Esophagus squamous epithelium (tissue), 5 donors: ENCODE measurements around the gene PRUNE2. TPM values are rescaled to one million over a fixed set of nuclear protein-coding genes. Genes with fewer than 3 reads are reported as not detected.

Experiments
- DNase-seq: peaks from one replicate; lab custom pipeline; 2025; lab: John Stamatoyannopoulos, UW
- H3K27ac ChIP-seq, 4 donors: fragments of 200-600 bp; sonication (generic); one replicate each; pipeline ENCODE4 v1.5.1; 2016 to 2019; ENCODE audit warnings: mild to moderate bottlenecking in 1 of 4
- H3K27me3 ChIP-seq, 4 donors: fragments of 200-600 bp; sonication (generic); 1 replicate in 3 of 4; 2 replicates in 1 of 4; pipeline versions ENCODE4 v1.5.1 to v1.6.0; 2017 to 2021; ENCODE audit warnings: antibody characterized with exemption in 1 of 4
- H3K36me3 ChIP-seq, 3 donors: fragments of 200-600 bp; sonication (generic); one replicate each; pipeline ENCODE4 v1.5.1; 2016 to 2019
- H3K4me1 ChIP-seq, 3 donors: fragments of 200-600 bp; sonication (generic); one replicate each; pipeline ENCODE4 v1.5.1; 2017 to 2019
- H3K4me3 ChIP-seq, 4 donors: fragments of 200-600 bp; sonication (generic); 1 replicate in 3 of 4; 2 replicates in 1 of 4; pipeline ENCODE4 v1.5.1; 2016 to 2019; ENCODE audit warnings: mild to moderate bottlenecking in 2 of 4, moderate library complexity in 1 of 4
- H3K9me3 ChIP-seq, 3 donors: fragments of 200-600 bp; sonication (generic); one replicate each; pipeline ENCODE4 v1.5.1; 2016 to 2019
- CTCF ChIP-seq, 6 experiments: fragments of 450-650 bp in 4 of 6; fragments of 200-600 bp in 2 of 6; sonication (generic) in 2 of 6; IDR thresholded peaks; one replicate each; pipeline ENCODE4 v1.5.1; 2016 to 2019; ENCODE audit warnings: antibody characterized with exemption in 6 of 6, mild to moderate bottlenecking in 4 of 6, moderate library complexity in 4 of 6
- POLR2A ChIP-seq, 4 donors: fragments of 450-650 bp; IDR thresholded peaks; one replicate each; pipeline ENCODE4 v1.6.1; 2017; ENCODE audit warnings: antibody characterized with exemption in 4 of 4, mild to moderate bottlenecking in 4 of 4, moderate library complexity in 3 of 4
- WGBS, 2 donors: methylation state at CpG; one replicate each; pipeline ENCODE4 v1.1.5; 2018; 5-methylcytosine and 5-hydroxymethylcytosine counted together
- intact Hi-C: fragments of 100-400 bp; cut with DNase I; formaldehyde crosslinking; loops from one replicate; pipeline ENCODE4 v1.15.0; 2022
- total RNA-seq, 4 donors: library from RNA; depleted of rRNA; stranded (reverse); fragments of >200 nt; gene quantifications; one replicate each; pipeline ENCODE4 v1.1.0, GENCODE V29; 2016
- donor health status: DM: yes; HTN: yes; CAD: no.

The PRUNE2 gene
- total RNA-seq, 4 donors from 2014 or later = 9.9 to 126 (median 26.7) TPM

GRCh38 chr9:76799473-76799872 is 106.4 kb downstream of the PRUNE2 start:
- Histone ChIP-seq H3K4me1 (no peaks in the 10 kb centered on the region), H3K27ac (no peak overlapping the region), H3K36me3 (no peaks in the 10 kb centered on the region), H3K9me3 (no peaks in the 10 kb centered on the region), H3K27me3 (no peaks in the 10 kb centered on the region), H3K4me3 (no peak overlapping the region)
- no peak for TF ChIP-seq POLR2A (IDR thresholded peaks at IDR 0.05)
- TF ChIP-seq CTCF (IDR thresholded peaks at IDR 0.05) = no peak
- 69 to 87% methylated on average over 1 of the region's 1 CpG for WGBS, 2 donors
- intact Hi-C loops = no loop called here
- no peak for DNase-seq

- Histone ChIP-seq H3K36me3 (no peaks in the 10 kb centered on the region), H3K27ac (no peak overlapping the region), H3K9me3 (no peaks in the 10 kb centered on the region), H3K27me3 (no peaks in the 10 kb centered on the region), H3K4me1 (no peaks in the 10 kb centered on the region), H3K4me3 (no peak overlapping the region)
- WGBS, 2 donors = 52 to 59% methylated on average over 2 of the region's 2 CpGs
- no peak for TF ChIP-seq CTCF (IDR thresholded peaks at IDR 0.05)
- no peak for TF ChIP-seq POLR2A (IDR thresholded peaks at IDR 0.05)
- intact Hi-C loops = no loop called here
- DNase-seq = no peak
Observed at GRCh38 chr9:76798527-76798926, 107.4 kb downstream of the PRUNE2 start.

GRCh38 chr9:76796296-76796695 is 109.6 kb downstream of the PRUNE2 start:
- H3K4me1 ChIP-seq = no peaks in the 10 kb centered on the region
- H3K36me3 ChIP-seq = no peaks in the 10 kb centered on the region
- H3K4me3 ChIP-seq = no peak overlapping the region
- H3K27ac ChIP-seq = no peak overlapping the region
- H3K27me3 ChIP-seq = no peaks in the 10 kb centered on the region
- intact Hi-C loops = no loop called here
- no peak for TF ChIP-seq POLR2A (IDR thresholded peaks at IDR 0.05)
- no peak for TF ChIP-seq CTCF (IDR thresholded peaks at IDR 0.05)
- DNase-seq = no peak
- 63 to 67% methylated on average over 5 of the region's 5 CpGs for WGBS, 2 donors
- no peaks in the 10 kb centered on the region for H3K9me3 ChIP-seq

- 86 to 94% methylated on average over 14 to 15 of the region's 15 CpGs for WGBS, 2 donors
- Histone ChIP-seq H3K27ac (no peak overlapping the region), H3K27me3 (no peaks in the 10 kb centered on the region), H3K4me3 (no peak overlapping the region), H3K36me3 (no peaks in the 10 kb centered on the region), H3K9me3 (no peaks in the 10 kb centered on the region), H3K4me1 (no peaks in the 10 kb centered on the region)
- intact Hi-C loops = no loop called here
- no peak for DNase-seq
- no peak for TF ChIP-seq CTCF (IDR thresholded peaks at IDR 0.05)
Observed at GRCh38 chr9:76793784-76794431, 112.0 kb downstream of the PRUNE2 start.

- no peaks in the 10 kb centered on the region for H3K9me3 ChIP-seq
- H3K27ac ChIP-seq = no peak overlapping the region
- no peaks in the 10 kb centered on the region for H3K36me3 ChIP-seq
- no peaks in the 10 kb centered on the region for H3K4me1 ChIP-seq
- DNase-seq = no peak
- WGBS, 2 donors = 93 to 100% methylated on average over 1 of the region's 1 CpG
- intact Hi-C loops = no loop called here
- H3K4me3 ChIP-seq = no peak overlapping the region
- H3K27me3 ChIP-seq = no peaks in the 10 kb centered on the region
- TF ChIP-seq CTCF (IDR thresholded peaks at IDR 0.05) (no peak), POLR2A (IDR thresholded peaks at IDR 0.05) (no peak)
Observed at GRCh38 chr9:76789840-76790239, 116.1 kb downstream of the PRUNE2 start.
